GM18868 (cell line): ENCODE data around the gene SLC9A7.
"Not testable (repeated sequence)": the region's sequence is repeated elsewhere in the genome, so short reads cannot be mapped to it uniquely, and the experiment has no call there.

Experiments
- ATAC-seq: cut with Tn5 transposase; IDR thresholded peaks from one replicate; pipeline ENCODE4 v1.9.1; 2021; ENCODE audit warnings: mild to moderate bottlenecking, moderate library complexity; ENCODE audit not compliant: unreplicated experiment

The SLC9A7 gene

GRCh38 chrX:46758956-46759644, at the start of gene SLC9A7:
TSS of gene SLC9A7 (minus strand) at chrX:46759118. CDS start at chrX:46759029, 89 bp downstream.
- peak; percentile 58 for ATAC-seq

- no peak for ATAC-seq
These were observed 46.4 kb upstream of the SLC9A7 start for GRCh38 chrX:46805270-46805669.

- no peak for ATAC-seq
These were observed 44.2 kb upstream of the SLC9A7 start for GRCh38 chrX:46803140-46803539.

GRCh38 chrX:46796574-46797191, 37.8 kb upstream of the SLC9A7 start:
- ATAC-seq, result peak; percentile 51

- no peak for ATAC-seq
These were observed 34.6 kb upstream of the SLC9A7 start for GRCh38 chrX:46793386-46794143.

GRCh38 chrX:46792810-46793188, 33.9 kb upstream of the SLC9A7 start:
- ATAC-seq, result no peak

GRCh38 chrX:46791927-46792809, 33.2 kb upstream of the SLC9A7 start:
- ATAC-seq, result peak; percentile 79

GRCh38 chrX:46788902-46789301, 30.0 kb upstream of the SLC9A7 start:
- no peak for ATAC-seq

GRCh38 chrX:46784437-46784836, 25.5 kb upstream of the SLC9A7 start:
- ATAC-seq, result not testable (repeated sequence)

GRCh38 chrX:46782034-46782433, 23.1 kb upstream of the SLC9A7 start:
- peak; percentile 64 for ATAC-seq

- ATAC-seq, result peak; percentile 62
These were observed 19.3 kb upstream of the SLC9A7 start for GRCh38 chrX:46777971-46778810.

- ATAC-seq, result no peak
These were observed 11.9 kb upstream of the SLC9A7 start for GRCh38 chrX:46770817-46771163.

- ATAC-seq, result no peak
These were observed 11.3 kb upstream of the SLC9A7 start for GRCh38 chrX:46770000-46770816.

- no peak for ATAC-seq
These were observed 4.0 kb upstream of the SLC9A7 start for GRCh38 chrX:46762963-46763362.

- peak; percentile 2 for ATAC-seq
These were observed 692 bp upstream of the SLC9A7 start for GRCh38 chrX:46759645-46759974.

- peak; percentile 11 for ATAC-seq
These were observed 559 bp downstream of the SLC9A7 start for GRCh38 chrX:46758163-46758955.

- no peak for ATAC-seq
These were observed 1.3 kb downstream of the SLC9A7 start for GRCh38 chrX:46757593-46757992.

GRCh38 chrX:46757052-46757451, 1.9 kb downstream of the SLC9A7 start:
- no peak for ATAC-seq

- no peak for ATAC-seq
These were observed 3.2 kb downstream of the SLC9A7 start for GRCh38 chrX:46755671-46756070.
